ENCODE measurements around the gene BRD4.

BRD4 gene

GRCh38 chr19:15188851-15189250 lies 143.5 kb downstream of the BRD4 start:
- Histone ChIP-seq H3K4me1 (no peaks in the 10 kb centered on the region), H3K4me3 (no peak overlapping the region), H3K36me3 (replicated peaks) (peaks cover 20% of the 10 kb centered on the region), H3K9me3 (no peaks in the 10 kb centered on the region), H3K27me3 (ENCODE audit: low read depth) (no peaks in the 10 kb centered on the region)
- DNase-seq (ENCODE audit: low spot score in 2 of 2) = no peak
- in situ Hi-C loops (cut with MboI; ENCODE audit: low sequenced_read_pairs) = no loop called here

GRCh38 chr19:15187026-15188007 lies 145.0 kb downstream of the BRD4 start:
- in situ Hi-C loops (cut with MboI; ENCODE audit: low sequenced_read_pairs) = no loop called here
- no peaks in the 10 kb centered on the region for H3K4me1 ChIP-seq
- no peaks in the 10 kb centered on the region for H3K27me3 ChIP-seq (ENCODE audit: low read depth)
- no peak overlapping the region for H3K4me3 ChIP-seq
- DNase-seq (ENCODE audit: low spot score in 2 of 2) = peak in 1 of 2 experiments; percentile 49
- no peaks in the 10 kb centered on the region for H3K9me3 ChIP-seq
- peaks cover 20% of the 10 kb centered on the region for H3K36me3 ChIP-seq (replicated peaks)

Data from HAP-1 (cell line).